Skeletal muscle tissue (tissue), 4 donors: Measurements from ENCODE around the gene PCK2. TPM values are rescaled to one million over a fixed set of nuclear protein-coding genes. Genes with fewer than 3 reads are reported as not detected.

ENCODE experiments used
- H3K27ac ChIP-seq: one replicate; pipeline ENCODE4 v1.7.0; 2013; ENCODE audit warnings: mild to moderate bottlenecking, low read depth, low read length, inconsistent platforms
- H3K27me3 ChIP-seq, 3 donors: one replicate each; pipeline ENCODE4 v1.7.0; 2013; ENCODE audit warnings: low read length in 3 of 3; ENCODE audit not compliant: control insufficient read depth in 3 of 3, insufficient read depth in 3 of 3
- H3K36me3 ChIP-seq, 3 donors: one replicate each; pipeline ENCODE4 v1.7.0; 2013; ENCODE audit warnings: low read length in 3 of 3; ENCODE audit not compliant: control insufficient read depth in 3 of 3, insufficient read depth in 3 of 3
- H3K4me1 ChIP-seq, 3 donors: one replicate each; pipeline ENCODE4 v1.7.0; 2013; ENCODE audit warnings: low read length in 3 of 3, mild to moderate bottlenecking in 3 of 3; ENCODE audit not compliant: control insufficient read depth in 3 of 3, insufficient read depth in 3 of 3
- H3K4me3 ChIP-seq, 3 donors: one replicate each; pipeline ENCODE4 v1.7.0; 2013; ENCODE audit warnings: low read length in 3 of 3
- H3K9ac ChIP-seq, 3 donors: one replicate each; pipeline ENCODE4 v1.7.0; 2013; ENCODE audit warnings: low read length in 3 of 3, mild to moderate bottlenecking in 3 of 3, moderate library complexity in 2 of 3, low read depth in 1 of 3
- H3K9me3 ChIP-seq, 3 donors: one replicate each; pipeline ENCODE4 v1.7.0; 2013; ENCODE audit warnings: low read length in 3 of 3; ENCODE audit not compliant: control insufficient read depth in 3 of 3
- total RNA-seq: library from RNA; depleted of rRNA; stranded (reverse); fragments of >200 nt; gene quantifications from one replicate; pipeline ENCODE4 v1.2.3, GENCODE V29; 2014
- donor health status: Osteomylitis.

PCK2 gene
- total RNA-seq, 1 donor from 2014 or later, result 3.7 TPM

GRCh38 chr14:24054646-24055045 lies 39.5 kb upstream of the PCK2 start:
- H3K4me3 ChIP-seq, result no peak overlapping the region
- no peaks in the 10 kb centered on the region for H3K36me3 ChIP-seq
- peaks cover 11 to 31% (median 16%) of the 10 kb centered on the region in 3 donors for H3K27me3 ChIP-seq
- H3K4me1 ChIP-seq, result peaks cover 14 to 21% (median 15%) of the 10 kb centered on the region in 3 donors
- no peak overlapping the region for H3K27ac ChIP-seq
- no peaks in the 10 kb centered on the region for H3K9me3 ChIP-seq
- no peak overlapping the region for H3K9ac ChIP-seq

- Histone ChIP-seq H3K4me1 (peaks cover 13 to 21% (median 15%) of the 10 kb centered on the region in 3 donors), H3K9ac (no peak overlapping the region), H3K27ac (no peak overlapping the region), H3K27me3 (peaks cover 11 to 31% (median 16%) of the 10 kb centered on the region in 3 donors), H3K4me3 (no peak overlapping the region), H3K9me3 (no peaks in the 10 kb centered on the region), H3K36me3 (no peaks in the 10 kb centered on the region)
Observed at GRCh38 chr14:24055971-24056799, 37.9 kb upstream of the PCK2 start.

DNA sequence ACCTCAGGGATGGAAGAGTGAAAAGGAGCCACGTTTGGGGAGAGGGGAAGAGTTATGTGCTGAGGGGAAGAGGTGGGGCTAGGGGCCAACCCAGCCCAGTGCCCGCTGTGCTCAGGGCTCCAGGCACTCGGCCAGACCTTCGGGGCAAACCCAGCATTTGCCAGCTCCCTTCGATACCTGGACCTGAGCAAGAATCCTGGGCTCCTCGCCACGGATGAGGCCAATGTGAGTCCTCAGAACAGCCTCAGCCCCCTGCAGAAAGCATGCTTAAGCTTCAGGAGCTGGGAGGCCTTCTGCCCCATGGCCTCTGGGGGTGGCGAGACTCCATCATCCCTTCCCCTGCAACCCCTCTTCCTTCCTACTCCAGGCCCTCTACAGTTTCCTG lies 37.3 kb upstream of the PCK2 start:
- Histone ChIP-seq H3K36me3 (no peaks in the 10 kb centered on the region), H3K27me3 (peaks cover 11 to 31% (median 16%) of the 10 kb centered on the region in 3 donors), H3K4me3 (no peak overlapping the region), H3K9me3 (no peaks in the 10 kb centered on the region), H3K9ac (no peak overlapping the region), H3K27ac (no peak overlapping the region), H3K4me1 (peaks cover 9 to 17% (median 12%) of the 10 kb centered on the region in 3 donors)

DNA sequence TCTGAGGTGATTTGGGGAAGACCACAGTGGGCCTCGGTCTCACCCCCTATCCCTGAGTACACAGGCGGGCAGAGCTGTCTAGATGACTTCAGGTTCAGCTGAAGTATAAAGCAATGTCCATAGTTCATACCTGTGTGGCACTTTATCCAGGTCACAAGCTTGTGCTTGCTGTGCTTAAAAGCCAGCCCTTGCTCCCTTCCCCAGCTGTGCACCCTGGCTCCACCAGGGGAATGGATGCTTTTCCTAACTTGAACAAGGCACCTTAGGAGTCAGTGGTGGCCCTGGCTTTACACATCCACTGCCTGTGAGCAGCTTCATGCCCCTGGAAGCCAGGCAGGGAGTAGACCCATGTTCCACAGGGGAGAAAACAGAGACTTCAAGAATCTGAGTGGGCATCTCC lies 36.8 kb upstream of the PCK2 start:
- no peak overlapping the region for H3K27ac ChIP-seq

DNA sequence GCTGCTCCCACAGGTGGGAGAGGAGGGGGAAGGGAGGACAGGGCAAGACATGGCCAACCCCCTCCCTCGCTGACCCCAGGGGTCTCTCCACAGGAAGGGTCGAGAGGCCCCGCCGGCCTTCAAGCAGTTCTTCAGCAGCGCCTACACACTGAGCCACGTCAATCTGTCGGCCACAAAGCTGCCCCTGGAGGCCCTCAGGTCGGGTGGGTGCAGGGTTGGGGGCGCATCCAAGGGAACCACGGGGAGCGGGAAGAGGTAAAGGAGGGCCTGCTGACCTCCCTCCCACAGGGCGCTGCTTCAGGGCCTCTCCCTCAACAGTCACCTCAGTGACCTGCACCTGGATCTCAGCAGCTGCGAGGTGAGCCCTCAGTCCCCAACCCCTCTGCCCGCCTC lies 36.2 kb upstream of the PCK2 start:
- Histone ChIP-seq H3K9ac (no peak overlapping the region), H3K27me3 (peaks cover 11 to 29% (median 16%) of the 10 kb centered on the region in 3 donors), H3K9me3 (no peaks in the 10 kb centered on the region), H3K4me3 (no peak overlapping the region), H3K4me1 (peaks cover under 1 to 7% (median 2%) of the 10 kb centered on the region in 3 donors), H3K36me3 (no peaks in the 10 kb centered on the region), H3K27ac (no peak overlapping the region)

More for the DNA sequence above, 36.8 kb upstream of the PCK2 start:
- Histone ChIP-seq H3K27me3 (peaks cover 11 to 31% (median 16%) of the 10 kb centered on the region in 3 donors), H3K9ac (no peak overlapping the region), H3K9me3 (no peaks in the 10 kb centered on the region), H3K4me3 (no peak overlapping the region), H3K4me1 (peaks cover 6 to 13% (median 8%) of the 10 kb centered on the region in 3 donors), H3K36me3 (no peaks in the 10 kb centered on the region)

DNA sequence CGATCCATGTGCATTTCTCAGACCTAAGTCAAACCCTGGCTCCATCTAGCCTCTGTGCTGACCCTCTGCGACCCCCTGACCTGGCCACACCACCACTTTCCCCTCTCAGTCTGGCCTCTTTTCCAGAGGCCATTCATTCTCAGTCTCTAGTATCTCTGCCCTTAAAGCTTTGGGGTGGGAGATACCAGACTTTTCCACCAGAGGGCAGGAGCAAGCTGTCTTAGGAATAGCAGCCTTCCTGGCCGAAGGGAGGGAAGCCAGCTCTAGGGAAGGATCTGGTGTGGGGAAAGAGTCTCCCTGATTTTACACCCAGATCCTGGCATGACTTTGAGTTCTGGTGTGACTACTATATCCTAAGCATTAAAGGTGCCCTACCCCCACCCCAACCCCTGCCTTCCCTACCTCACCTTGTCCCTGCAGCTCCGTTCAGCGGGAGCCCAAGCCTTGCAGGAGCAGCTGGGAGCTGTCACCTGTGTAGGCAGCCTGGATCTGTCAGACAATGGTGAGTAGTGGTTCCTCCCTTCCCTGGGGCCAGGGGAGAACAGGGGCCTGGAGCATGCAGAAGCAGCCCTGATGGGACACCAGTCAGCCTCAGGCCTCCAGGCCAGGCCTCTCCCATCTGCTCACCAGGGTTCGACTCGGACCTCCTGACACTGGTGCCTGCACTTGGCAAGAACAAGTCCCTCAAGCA lies 35.7 kb upstream of the PCK2 start:
- H3K36me3 ChIP-seq, result no peaks in the 10 kb centered on the region
- peaks cover 0 to 3% (median 0%) of the 10 kb centered on the region in 3 donors for H3K4me1 ChIP-seq
- H3K4me3 ChIP-seq, result no peak overlapping the region
- H3K9ac ChIP-seq, result no peak overlapping the region
- H3K27me3 ChIP-seq, result peaks cover 10 to 24% (median 16%) of the 10 kb centered on the region in 3 donors
- H3K27ac ChIP-seq, result no peak overlapping the region
- no peaks in the 10 kb centered on the region for H3K9me3 ChIP-seq

- Histone ChIP-seq H3K27ac (no peak overlapping the region), H3K36me3 (no peaks in the 10 kb centered on the region), H3K4me3 (no peak overlapping the region), H3K9me3 (no peaks in the 10 kb centered on the region), H3K27me3 (peaks cover 5 to 18% (median 11%) of the 10 kb centered on the region in 3 donors), H3K4me1 (peaks cover 0 to 3% (median 0%) of the 10 kb centered on the region in 3 donors), H3K9ac (no peak overlapping the region)
Observed at GRCh38 chr14:24058951-24059475, 35.1 kb upstream of the PCK2 start.

- Histone ChIP-seq H3K36me3 (no peaks in the 10 kb centered on the region), H3K4me3 (no peak overlapping the region), H3K9me3 (no peaks in the 10 kb centered on the region), H3K4me1 (peaks cover 0 to 3% (median 0%) of the 10 kb centered on the region in 3 donors), H3K27ac (no peak overlapping the region), H3K27me3 (peaks cover 2 to 11% (median 3%) of the 10 kb centered on the region in 3 donors), H3K9ac (no peak overlapping the region)
Observed at GRCh38 chr14:24059841-24060388, 34.2 kb upstream of the PCK2 start.

- Histone ChIP-seq H3K4me1 (peaks cover 0 to 3% (median 0%) of the 10 kb centered on the region in 3 donors), H3K4me3 (no peak overlapping the region), H3K36me3 (no peaks in the 10 kb centered on the region), H3K27me3 (peaks cover 0 to 6% (median 0%) of the 10 kb centered on the region in 3 donors), H3K27ac (no peak overlapping the region), H3K9me3 (no peaks in the 10 kb centered on the region), H3K9ac (no peak overlapping the region)
Observed at GRCh38 chr14:24060443-24060842, 33.7 kb upstream of the PCK2 start.
